Stimulated activated naive CD8-positive, alpha-beta T cell treated with anti-CD3 and anti-CD28 coated beads, Interleukin-15, Interleukin-2, amounts not matched to agents 100 ng/mL and 50 ng/mL, for 24 hours (primary cell): Measurements from ENCODE around the gene P4HA1.
"Not testable (repeated sequence)": the region's sequence is repeated elsewhere in the genome, so short reads cannot be mapped to it uniquely, and the experiment has no call there.

Experiments
- H3K27ac Mint-ChIP-seq: one replicate; pipeline ENCODE4 v1.8.0; 2021; ENCODE audit warnings: mild to moderate bottlenecking, mixed read lengths
- H3K27me3 Mint-ChIP-seq: one replicate; pipeline ENCODE4 v1.8.0; 2021; ENCODE audit warnings: mixed read lengths
- H3K36me3 Mint-ChIP-seq: one replicate; pipeline ENCODE4 v1.8.0; 2021; ENCODE audit warnings: low read depth, mixed read lengths
- H3K4me1 Mint-ChIP-seq: one replicate; pipeline ENCODE4 v1.8.0; 2021; ENCODE audit warnings: low read depth, mixed read lengths
- H3K4me3 Mint-ChIP-seq: one replicate; pipeline ENCODE4 v1.8.0; 2021; ENCODE audit warnings: mild to moderate bottlenecking, mixed read lengths
- H3K9me3 Mint-ChIP-seq: one replicate; pipeline ENCODE4 v1.8.0; 2021; ENCODE audit warnings: mixed read lengths

P4HA1 gene

GRCh38 chr10:73096449-73097304 is at the start of gene P4HA1:
P4HA1 (minus strand) TSS chr10:73096866; CDS start chr10:73074883, 21,983 bp downstream.
- no peaks in the 10 kb centered on the region for H3K9me3 Mint-ChIP-seq
- H3K27me3 Mint-ChIP-seq, result no peaks in the 10 kb centered on the region
- H3K4me1 Mint-ChIP-seq, result peaks cover 38% of the 10 kb centered on the region
- peak within 1 kb of the TSS; percentile 96 for H3K4me3 Mint-ChIP-seq
- H3K27ac Mint-ChIP-seq, result peak within 1 kb of the TSS; percentile 96
- H3K36me3 Mint-ChIP-seq, result peaks cover 18% of the 10 kb centered on the region

GRCh38 chr10:73141603-73142002 is 44.9 kb upstream of the P4HA1 start:
- Mint-ChIP-seq H3K4me1 (no peaks in the 10 kb centered on the region), H3K9me3 (no peaks in the 10 kb centered on the region), H3K27ac (no peak overlapping the region), H3K36me3 (peaks cover 51% of the 10 kb centered on the region), H3K4me3 (no peak overlapping the region), H3K27me3 (no peaks in the 10 kb centered on the region)

- Mint-ChIP-seq H3K36me3 (peaks cover 60% of the 10 kb centered on the region), H3K9me3 (no peaks in the 10 kb centered on the region), H3K27me3 (no peaks in the 10 kb centered on the region), H3K27ac (peak overlapping the region; percentile 36), H3K4me3 (no peak overlapping the region), H3K4me1 (no peaks in the 10 kb centered on the region)
Observed at GRCh38 chr10:73139251-73139650, 42.6 kb upstream of the P4HA1 start.

- no peak overlapping the region for H3K4me3 Mint-ChIP-seq
- H3K27me3 Mint-ChIP-seq, result no peaks in the 10 kb centered on the region
- H3K27ac Mint-ChIP-seq, result no peak overlapping the region
- peaks cover 68% of the 10 kb centered on the region for H3K36me3 Mint-ChIP-seq
- H3K4me1 Mint-ChIP-seq, result no peaks in the 10 kb centered on the region
- no peaks in the 10 kb centered on the region for H3K9me3 Mint-ChIP-seq
Observed at GRCh38 chr10:73136627-73137026, 40.0 kb upstream of the P4HA1 start.

GRCh38 chr10:73134727-73135126 is 38.1 kb upstream of the P4HA1 start:
- peaks cover 76% of the 10 kb centered on the region for H3K36me3 Mint-ChIP-seq
- H3K4me3 Mint-ChIP-seq, result no peak overlapping the region

GRCh38 chr10:73131913-73132686 is 35.4 kb upstream of the P4HA1 start:
- no peak overlapping the region for H3K4me3 Mint-ChIP-seq
- peaks cover 60% of the 10 kb centered on the region for H3K36me3 Mint-ChIP-seq
- no peaks in the 10 kb centered on the region for H3K9me3 Mint-ChIP-seq
- no peaks in the 10 kb centered on the region for H3K27me3 Mint-ChIP-seq
- no peaks in the 10 kb centered on the region for H3K4me1 Mint-ChIP-seq
- H3K27ac Mint-ChIP-seq, result no peak overlapping the region

More at GRCh38 chr10:73134727-73135126, 38.1 kb upstream of the P4HA1 start:
- no peaks in the 10 kb centered on the region for H3K27me3 Mint-ChIP-seq
- H3K9me3 Mint-ChIP-seq, result no peaks in the 10 kb centered on the region
- no peaks in the 10 kb centered on the region for H3K4me1 Mint-ChIP-seq
- no peak overlapping the region for H3K27ac Mint-ChIP-seq

GRCh38 chr10:73131301-73131700 is 34.6 kb upstream of the P4HA1 start:
- Mint-ChIP-seq H3K27me3 (no peaks in the 10 kb centered on the region), H3K27ac (no peak overlapping the region), H3K36me3 (peaks cover 61% of the 10 kb centered on the region), H3K9me3 (no peaks in the 10 kb centered on the region), H3K4me3 (no peak overlapping the region), H3K4me1 (no peaks in the 10 kb centered on the region)

GRCh38 chr10:73126343-73126742 is 29.7 kb upstream of the P4HA1 start:
- no peak overlapping the region for H3K27ac Mint-ChIP-seq
- no peaks in the 10 kb centered on the region for H3K9me3 Mint-ChIP-seq
- peaks cover 25% of the 10 kb centered on the region for H3K36me3 Mint-ChIP-seq
- no peak overlapping the region for H3K4me3 Mint-ChIP-seq
- H3K27me3 Mint-ChIP-seq, result no peaks in the 10 kb centered on the region
- H3K4me1 Mint-ChIP-seq, result no peaks in the 10 kb centered on the region

GRCh38 chr10:73119952-73120351 is 23.3 kb upstream of the P4HA1 start:
- no peak overlapping the region for H3K4me3 Mint-ChIP-seq
- H3K4me1 Mint-ChIP-seq, result peaks cover 6% of the 10 kb centered on the region
- no peak overlapping the region for H3K27ac Mint-ChIP-seq
- H3K27me3 Mint-ChIP-seq, result no peaks in the 10 kb centered on the region
- peaks cover 9% of the 10 kb centered on the region for H3K36me3 Mint-ChIP-seq
- no peaks in the 10 kb centered on the region for H3K9me3 Mint-ChIP-seq

GRCh38 chr10:73119457-73119856 is 22.8 kb upstream of the P4HA1 start:
- Mint-ChIP-seq H3K27ac (no peak overlapping the region), H3K9me3 (no peaks in the 10 kb centered on the region), H3K36me3 (peaks cover 9% of the 10 kb centered on the region), H3K4me3 (no peak overlapping the region), H3K4me1 (peaks cover 6% of the 10 kb centered on the region), H3K27me3 (no peaks in the 10 kb centered on the region)

- Mint-ChIP-seq H3K36me3 (peaks cover 9% of the 10 kb centered on the region), H3K4me3 (no peak overlapping the region), H3K4me1 (peaks cover 6% of the 10 kb centered on the region), H3K27me3 (no peaks in the 10 kb centered on the region), H3K9me3 (no peaks in the 10 kb centered on the region), H3K27ac (peak overlapping the region; percentile 45)
Observed at GRCh38 chr10:73117976-73118743, 21.5 kb upstream of the P4HA1 start.

GRCh38 chr10:73116017-73116416 is 19.4 kb upstream of the P4HA1 start:
- H3K27ac Mint-ChIP-seq, result no peak overlapping the region

GRCh38 chr10:73113551-73113950 is 16.9 kb upstream of the P4HA1 start:
- peaks cover 22% of the 10 kb centered on the region for H3K4me1 Mint-ChIP-seq
- H3K27ac Mint-ChIP-seq, result no peak overlapping the region
- H3K4me3 Mint-ChIP-seq, result no peak overlapping the region
- peaks cover 21% of the 10 kb centered on the region for H3K36me3 Mint-ChIP-seq
- no peaks in the 10 kb centered on the region for H3K9me3 Mint-ChIP-seq
- H3K27me3 Mint-ChIP-seq, result no peaks in the 10 kb centered on the region

More at GRCh38 chr10:73116017-73116416, 19.4 kb upstream of the P4HA1 start:
- H3K36me3 Mint-ChIP-seq, result peaks cover 9% of the 10 kb centered on the region
- H3K9me3 Mint-ChIP-seq, result no peaks in the 10 kb centered on the region
- no peaks in the 10 kb centered on the region for H3K27me3 Mint-ChIP-seq
- H3K4me1 Mint-ChIP-seq, result peaks cover 12% of the 10 kb centered on the region
- H3K4me3 Mint-ChIP-seq, result no peak overlapping the region

GRCh38 chr10:73112032-73112431 is 15.4 kb upstream of the P4HA1 start:
- Mint-ChIP-seq H3K36me3 (peaks cover 26% of the 10 kb centered on the region), H3K4me1 (peaks cover 16% of the 10 kb centered on the region)
- not testable (repeated sequence) for H3K27me3 Mint-ChIP-seq, H3K9me3 Mint-ChIP-seq, H3K4me3 Mint-ChIP-seq, H3K27ac Mint-ChIP-seq
